Neural cell (in vitro differentiated cells): ENCODE results near the gene TNKS2.

Experiments used
- CTCF ChIP-seq: fragments of 450-650 bp; IDR thresholded peaks from 2 replicates; pipeline ENCODE4 v1.5.1; 2014; ENCODE audit warnings: antibody characterized with exemption, mild to moderate bottlenecking, moderate library complexity; ENCODE audit not compliant: poor library complexity, severe bottlenecking
- EP300 ChIP-seq: fragments of 450-650 bp; conservative IDR thresholded peaks from 2 replicates; pipeline ENCODE4 v1.6.1; 2014; ENCODE audit warnings: antibody characterized with exemption, mild to moderate bottlenecking, moderate library complexity; ENCODE audit not compliant: poor library complexity, severe bottlenecking
- EZH2 ChIP-seq: fragments of 200-600, 300-800 bp; shearing (Covaris generic), sonication (generic); IDR thresholded peaks from 2 replicates; pipeline ENCODE4 v1.6.1; 2014; ENCODE audit warnings: antibody characterized with exemption, low read length, borderline replicate concordance, mild to moderate bottlenecking; ENCODE audit not compliant: insufficient read depth, poor library complexity, severe bottlenecking
- MXI1 ChIP-seq: fragments of 450-650 bp; conservative IDR thresholded peaks from 2 replicates; pipeline ENCODE4 v1.6.1; 2014; ENCODE audit warnings: antibody characterized with exemption, mild to moderate bottlenecking; ENCODE audit not compliant: poor library complexity, severe bottlenecking
- POLR2AphosphoS5 ChIP-seq: IDR thresholded peaks from 2 replicates; pipeline ENCODE4 v1.6.1; 2012
- RAD21 ChIP-seq: fragments of 450-650 bp; conservative IDR thresholded peaks from 2 replicates; pipeline ENCODE4 v1.6.1; 2014; ENCODE audit warnings: antibody characterized with exemption, mild to moderate bottlenecking, moderate library complexity
- TAF1 ChIP-seq: IDR thresholded peaks from 2 replicates; pipeline ENCODE4 v1.6.1; 2012; ENCODE audit warnings: low read depth

DNA sequence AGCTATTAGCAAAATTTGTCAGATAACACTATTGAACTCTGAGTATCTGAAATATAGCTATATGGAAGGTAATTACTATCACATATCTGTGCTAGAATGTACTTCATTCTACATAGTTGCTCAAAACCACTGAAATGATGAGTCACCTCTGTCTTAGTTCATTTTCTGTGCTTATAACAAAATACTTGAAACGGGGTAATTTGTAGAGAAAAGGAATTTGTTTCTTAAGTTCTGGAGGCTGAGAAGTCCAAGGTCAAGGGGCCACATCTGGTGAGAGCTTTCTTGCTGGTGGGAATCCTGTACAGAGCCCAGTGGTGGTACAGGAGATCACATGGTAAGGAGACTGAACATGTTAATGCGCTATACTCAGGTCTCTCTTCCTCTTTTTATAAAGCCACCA, 41.9 kb upstream of the TNKS2 start:
- TF ChIP-seq CTCF = no peak
- TF ChIP-seq RAD21 = no peak
- TF ChIP-seq EZH2 = no peak
- no peak for TF ChIP-seq EP300
- TF ChIP-seq MXI1 = no peak
- no peak for TF ChIP-seq TAF1
- no peak for TF ChIP-seq POLR2AphosphoS5
